Activated CD4-positive, alpha-beta T cell treated with anti-CD3 and anti-CD28 coated beads, Interleukin-2, amount 50 U/mL, for 16 hours (primary cell): ENCODE measurements around the gene RGS1.
A peak's percentile ranks its signal among the peaks of the same experiment; 100 is the strongest.

Experiments
- DNase-seq: peaks from one replicate; pipeline ENCODE4 v3.0.0-alpha.2; 2020

RGS1 gene

GRCh38 chr1:192584866-192585265 lies 9.3 kb downstream of the RGS1 start:
- DNase-seq = no peak

DNA sequence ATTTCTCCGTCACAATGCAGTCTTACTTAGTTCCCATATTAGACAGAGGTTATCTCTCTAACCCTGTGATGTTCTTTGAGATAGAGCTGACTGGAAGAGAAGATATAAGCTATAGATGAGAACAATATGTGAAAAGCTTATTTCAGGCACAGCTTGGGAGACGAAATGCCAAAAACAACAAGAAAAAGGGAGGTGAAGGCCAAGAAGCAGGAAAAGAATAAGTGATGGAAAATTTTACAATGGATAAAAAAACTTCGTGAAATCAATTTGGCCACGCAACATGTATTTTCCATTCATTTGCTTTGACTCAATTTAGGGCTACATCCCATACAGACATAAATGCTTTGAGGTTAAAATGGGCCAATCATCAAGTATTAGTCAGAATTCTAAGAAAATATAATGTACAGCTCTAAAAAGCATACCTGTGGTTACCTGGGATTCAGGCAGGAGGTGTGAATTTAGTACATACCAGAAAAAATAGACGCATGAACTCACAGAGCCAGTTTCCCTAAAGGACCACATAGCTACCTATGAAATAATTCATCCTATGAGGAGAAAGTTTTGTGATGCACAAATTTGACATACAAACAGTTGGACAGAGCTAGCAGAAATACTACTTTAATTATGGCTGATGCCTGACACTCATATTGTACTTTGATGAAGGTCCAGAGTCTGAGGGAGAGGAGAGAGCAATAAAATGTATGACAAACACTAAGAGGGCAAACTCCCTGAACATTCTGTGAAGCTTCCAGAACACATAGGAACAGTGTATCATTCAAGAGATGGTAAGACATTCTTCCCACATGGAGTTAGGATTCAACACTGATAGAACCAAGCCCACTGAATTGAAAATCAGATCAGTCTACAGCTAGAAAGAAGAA lies 12.1 kb downstream of the RGS1 start:
- no peak for DNase-seq

- DNase-seq = no peak
Observed at GRCh38 chr1:192588546-192588945, 13.0 kb downstream of the RGS1 start.

DNA sequence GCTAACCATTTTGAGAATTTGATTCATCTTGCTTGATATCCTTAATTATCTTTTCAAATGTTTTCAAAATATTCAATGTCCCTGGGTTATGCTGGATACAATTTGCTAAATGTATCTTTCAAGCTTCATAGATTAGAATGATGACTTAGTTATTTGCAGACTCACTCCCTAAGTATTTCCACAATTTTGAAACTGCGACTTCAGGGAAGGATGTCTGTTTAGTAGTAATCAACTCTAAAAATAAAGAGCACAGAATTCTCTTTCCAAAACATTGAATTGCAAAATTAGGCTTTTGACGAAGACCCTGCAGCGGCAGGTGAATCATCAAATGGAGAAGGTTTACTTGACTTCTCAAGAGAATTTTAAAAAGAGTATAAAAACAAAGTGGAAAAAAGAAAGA lies 14.2 kb downstream of the RGS1 start:
- DNase-seq = no peak

DNA sequence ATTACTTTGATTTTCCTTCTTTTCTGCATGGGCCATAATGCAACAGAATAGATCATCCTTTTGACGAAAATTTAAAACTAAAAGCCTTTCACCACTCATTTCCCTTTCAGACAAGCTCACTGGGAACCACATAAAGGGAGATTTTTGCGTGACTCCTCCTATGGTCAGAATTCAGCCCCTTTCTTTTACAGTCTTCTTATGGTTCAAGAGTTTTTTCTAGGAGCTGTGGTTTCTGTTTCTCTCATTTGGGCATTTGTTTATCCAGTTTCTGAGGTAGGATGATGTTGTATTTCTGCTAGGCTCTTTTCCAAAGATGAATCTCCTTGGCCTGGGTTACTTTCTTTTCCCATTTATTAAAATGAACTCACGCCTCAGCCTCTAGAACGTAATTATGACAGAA lies 16.9 kb downstream of the RGS1 start:
- no peak for DNase-seq

DNA sequence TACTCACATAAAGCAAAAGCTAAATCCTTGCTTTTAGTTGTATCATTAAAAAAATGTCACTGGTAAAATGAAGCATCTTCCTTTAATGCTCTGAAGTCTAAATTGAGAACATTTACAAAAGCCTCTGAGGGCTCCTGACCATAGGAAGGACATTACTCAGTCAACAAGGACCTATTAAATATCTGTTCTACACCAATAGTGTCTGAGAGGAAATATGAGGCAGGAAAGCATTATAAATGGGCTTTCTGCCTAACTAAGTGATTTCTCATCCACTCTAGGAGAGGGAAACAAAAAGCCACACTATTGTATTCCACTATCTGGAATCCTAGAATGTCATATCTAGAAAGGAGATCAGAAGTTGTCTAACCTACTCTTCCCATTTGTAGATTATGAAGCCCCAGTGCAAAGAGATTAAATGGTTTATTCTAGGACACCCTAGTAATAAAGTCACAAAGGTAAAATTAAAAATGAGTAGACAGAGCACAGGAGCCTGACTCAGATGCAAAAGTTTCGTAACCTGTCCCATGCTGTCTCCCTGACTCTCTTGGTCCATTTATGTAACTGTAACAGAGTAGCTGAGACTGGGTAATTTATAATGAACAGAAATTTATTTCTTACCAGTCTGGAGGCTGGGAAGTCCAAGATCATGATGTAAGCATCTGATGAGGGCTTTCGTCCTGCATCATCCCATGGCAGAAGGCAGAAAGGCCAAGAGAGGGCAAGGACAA lies 17.6 kb downstream of the RGS1 start:
- DNase-seq = no peak

GRCh38 chr1:192595299-192595698 lies 19.7 kb downstream of the RGS1 start:
- DNase-seq = no peak

- DNase-seq = no peak
Observed at GRCh38 chr1:192598589-192598988, 23.0 kb downstream of the RGS1 start.

DNA sequence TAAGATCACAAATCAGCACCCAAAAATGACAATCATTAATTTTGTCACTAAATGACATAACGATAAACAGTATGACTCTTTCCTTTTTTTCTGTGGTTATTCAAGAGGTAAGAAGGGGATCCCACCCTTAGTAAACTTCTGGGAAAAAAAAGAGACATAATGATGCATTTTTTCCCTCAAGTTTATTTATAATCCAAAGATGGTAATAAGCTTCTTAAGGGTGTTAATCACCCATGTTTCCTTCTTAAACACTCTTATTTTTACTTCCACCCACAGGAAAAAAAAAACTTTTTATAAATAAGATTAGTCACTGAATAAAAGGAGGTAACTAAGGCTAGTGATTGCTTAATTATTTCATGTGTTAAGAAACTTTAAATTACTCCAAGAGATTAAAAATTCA lies 24.7 kb downstream of the RGS1 start:
- no peak for DNase-seq

DNA sequence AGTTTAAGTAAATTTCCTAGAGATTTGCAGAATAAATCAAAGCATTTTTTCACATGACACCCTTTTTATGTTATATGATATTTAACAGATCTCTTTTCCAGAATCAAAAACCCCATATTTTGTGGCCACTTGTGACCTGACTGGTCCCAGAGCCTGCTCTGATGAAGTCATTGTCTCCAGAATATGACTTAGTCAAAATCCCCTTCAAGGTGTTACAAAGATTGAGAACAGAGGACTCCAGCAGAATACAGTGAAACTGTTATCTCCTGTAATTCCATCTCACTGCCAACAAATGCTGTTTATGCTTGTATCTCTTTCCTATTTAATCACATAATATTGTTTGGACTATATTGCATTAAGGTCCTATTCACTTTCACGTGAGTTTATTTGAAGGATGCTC lies 25.6 kb downstream of the RGS1 start:
- DNase-seq = no peak

DNA sequence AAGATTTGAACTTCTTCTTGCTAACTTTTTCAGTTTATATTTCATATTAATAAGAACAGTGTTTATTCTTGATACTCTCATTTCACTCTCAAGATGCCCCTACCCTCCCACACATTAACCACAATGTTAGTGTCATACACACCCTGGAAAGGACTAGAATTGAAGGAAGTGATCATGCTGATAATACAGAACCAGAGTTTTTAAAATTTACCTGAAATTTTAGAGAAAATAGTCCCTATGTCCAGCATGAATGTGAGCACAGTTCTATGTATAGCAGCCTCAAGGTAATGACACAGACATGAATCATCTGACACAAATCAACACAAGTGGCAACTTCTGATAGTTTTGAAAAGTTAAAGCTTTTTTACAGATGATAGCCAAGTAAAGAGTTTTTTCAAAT lies 26.0 kb downstream of the RGS1 start:
- DNase-seq = no peak

GRCh38 chr1:192602757-192603156 lies 27.2 kb downstream of the RGS1 start:
- no peak for DNase-seq

GRCh38 chr1:192603218-192603787 lies 27.7 kb downstream of the RGS1 start:
- no peak for DNase-seq

DNA sequence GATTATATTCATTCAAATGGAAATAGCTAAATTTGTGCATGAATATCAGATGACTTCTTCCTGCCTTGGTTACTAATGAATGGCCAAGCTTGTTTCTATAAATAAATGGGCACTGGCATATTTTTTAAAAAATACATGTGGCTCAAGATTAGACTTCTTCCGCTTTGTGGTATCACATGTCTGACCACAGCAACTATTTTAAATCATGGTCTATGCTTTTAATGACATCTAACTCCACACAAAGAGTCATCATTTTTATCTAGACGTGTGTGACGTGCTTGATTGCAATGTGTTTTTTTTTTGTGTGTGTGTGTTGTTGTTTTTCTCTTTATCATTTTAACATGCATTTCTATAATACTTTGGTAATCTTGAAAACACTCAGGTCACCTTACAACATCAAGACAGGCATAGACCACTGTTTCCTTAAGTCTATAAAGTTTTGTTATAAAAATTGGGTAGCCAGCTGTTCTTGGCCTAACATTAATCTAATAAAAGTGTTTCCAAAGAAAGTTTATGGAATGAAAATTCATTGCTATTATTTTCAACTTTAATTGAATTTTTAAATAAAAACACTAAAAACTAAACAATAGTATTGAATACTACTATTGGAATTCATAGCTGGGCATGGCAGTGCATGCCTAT lies 29.5 kb downstream of the RGS1 start:
- no peak for DNase-seq

DNA sequence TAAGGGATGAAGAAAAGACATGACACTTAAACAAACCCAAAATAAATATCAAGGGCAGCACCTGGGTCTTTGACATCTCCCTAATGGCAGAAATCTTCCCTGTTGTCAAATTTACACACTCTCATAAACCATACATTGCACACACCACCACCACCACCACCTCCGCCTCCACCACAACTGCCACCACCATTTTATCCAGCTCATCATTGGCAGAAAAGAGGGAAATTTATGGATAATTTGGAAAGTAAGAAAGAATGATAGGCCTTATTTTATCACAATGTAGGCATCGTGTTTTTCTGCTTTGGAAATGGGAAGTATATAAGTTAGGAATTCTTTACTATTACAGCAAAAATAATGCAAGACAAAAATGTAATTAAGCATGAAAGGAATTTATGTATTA lies 33.1 kb downstream of the RGS1 start:
- no peak for DNase-seq

- peak; percentile 81 for DNase-seq
Observed at GRCh38 chr1:192609110-192610079, 33.8 kb downstream of the RGS1 start.

- DNase-seq = peak; percentile 41
Observed at GRCh38 chr1:192610112-192610889, 34.7 kb downstream of the RGS1 start.

- no peak for DNase-seq
Observed at GRCh38 chr1:192615055-192615454, 39.5 kb downstream of the RGS1 start.

- no peak for DNase-seq
Observed at GRCh38 chr1:192620071-192620635, 44.6 kb downstream of the RGS1 start.

DNA sequence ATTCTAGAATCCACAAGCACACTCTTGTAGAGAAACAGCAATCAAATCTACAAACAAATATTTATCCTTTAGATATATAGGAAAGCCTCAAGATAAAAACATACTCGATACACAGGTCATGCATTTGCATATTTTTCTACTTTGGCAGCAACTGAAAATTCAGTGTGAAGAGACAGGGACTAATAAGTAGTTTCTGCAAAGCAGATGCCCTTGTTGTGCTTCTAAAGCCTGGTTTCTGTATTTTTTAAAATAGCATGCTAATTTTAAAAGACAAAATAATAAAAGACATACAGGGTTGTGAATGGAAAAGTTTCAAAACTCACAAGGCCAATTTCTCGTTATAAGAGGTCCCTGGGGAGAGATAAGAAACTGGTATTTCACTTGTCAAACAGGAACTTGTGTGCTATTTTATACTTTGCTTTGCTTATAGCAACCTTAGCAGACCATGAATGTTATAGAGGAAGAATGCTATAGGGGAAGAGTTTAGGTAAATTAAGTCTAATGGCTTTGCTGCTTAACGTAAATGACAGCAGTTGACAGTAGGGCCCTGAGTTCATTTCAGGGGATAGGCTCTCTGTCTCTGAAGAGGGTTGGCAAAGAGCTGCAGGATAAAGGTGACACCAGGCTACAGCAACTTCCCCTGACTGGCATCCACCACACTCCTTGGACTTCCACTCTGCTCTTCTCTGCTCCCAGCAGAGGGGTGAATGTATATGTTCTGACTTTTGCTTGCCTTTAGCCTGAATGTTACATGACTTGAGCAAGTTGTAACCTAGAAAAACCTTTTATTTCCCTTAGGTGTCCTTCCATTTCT lies 51.0 kb downstream of the RGS1 start:
- no peak for DNase-seq
